LHCN-M2 (cell line): ENCODE results near the gene RAB26. TPM values are rescaled to one million over a fixed set of nuclear protein-coding genes. Genes with fewer than 3 reads are reported as not detected.
"Not testable (repeated sequence)": the region's sequence is repeated elsewhere in the genome, so short reads cannot be mapped to it uniquely, and the experiment has no call there.

Experiments used
- DNase-seq: peaks from one replicate; pipeline ENCODE4 v3.0.0-alpha.2; 2012; ENCODE audit warnings: low read depth
- polyA plus RNA-seq: library from polyadenylated mRNA; unstranded; fragments of >200 nt; gene quantifications from one replicate; pipeline ENCODE4 v1.2.1, GENCODE V29; 2012; ENCODE audit warnings: missing spikeins
- total RNA-seq: library from RNA; depleted of rRNA; stranded (reverse); fragments of >200 nt; gene quantifications from 2 replicates; pipeline ENCODE4 v1.2.3, GENCODE V29; 2014; rRNA removed

Gene RAB26
- total RNA-seq = 1.6 and 2.0 TPM in 2 replicates
- polyA plus RNA-seq = 2.2 TPM

- DNase-seq = peak; percentile 45
These were observed at the start of gene RAB26 for GRCh38 chr16:2147981-2148671. RAB26 (plus strand) TSS chr16:2148625; CDS start chr16:2148784, 159 bp downstream.

- DNase-seq = not testable (repeated sequence)
These were observed 46.8 kb upstream of the RAB26 start for GRCh38 chr16:2101581-2101980.

- DNase-seq = no peak
These were observed 46.0 kb upstream of the RAB26 start for GRCh38 chr16:2102471-2102870.

DNA sequence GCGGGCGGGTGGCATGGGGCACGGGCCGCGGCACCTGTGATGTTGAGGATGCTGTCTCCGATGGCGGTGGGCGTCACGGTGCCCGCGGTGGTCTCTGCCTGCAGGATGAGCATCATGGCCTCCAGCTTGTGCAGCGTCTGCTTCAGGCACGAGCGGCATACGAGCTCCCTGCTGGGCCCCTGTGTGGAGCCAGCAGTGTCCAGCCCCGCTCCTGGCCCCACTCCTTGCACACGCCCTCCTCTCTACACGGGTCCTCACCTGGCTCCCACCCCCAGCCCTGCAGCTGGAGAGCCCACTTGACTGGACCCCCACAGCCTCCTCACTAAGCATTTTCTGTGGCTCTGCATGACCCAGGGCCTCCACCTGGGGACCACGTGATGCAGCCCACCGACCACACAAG lies 44.0 kb upstream of the RAB26 start:
- DNase-seq = not testable (repeated sequence)

DNA sequence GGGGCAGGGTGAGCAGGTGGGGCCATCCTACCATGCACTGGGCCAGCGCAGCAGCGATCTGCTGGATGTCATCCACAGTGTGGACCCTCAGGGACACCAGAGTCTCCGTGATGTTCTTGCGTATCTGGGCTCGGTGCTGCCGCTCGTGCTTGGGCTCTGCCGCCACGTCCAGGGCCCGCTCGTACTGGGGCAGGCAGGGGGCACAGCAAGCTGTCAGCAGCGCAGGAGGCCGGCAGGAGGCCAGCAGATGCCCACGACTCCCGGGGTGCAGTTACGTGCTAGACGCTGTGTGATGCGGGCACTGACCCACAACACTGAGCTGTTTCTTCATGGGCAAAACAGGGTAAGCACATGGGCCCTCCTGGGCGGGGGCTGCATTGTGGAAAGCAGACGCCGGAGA lies 43.1 kb upstream of the RAB26 start:
- not testable (repeated sequence) for DNase-seq

DNA sequence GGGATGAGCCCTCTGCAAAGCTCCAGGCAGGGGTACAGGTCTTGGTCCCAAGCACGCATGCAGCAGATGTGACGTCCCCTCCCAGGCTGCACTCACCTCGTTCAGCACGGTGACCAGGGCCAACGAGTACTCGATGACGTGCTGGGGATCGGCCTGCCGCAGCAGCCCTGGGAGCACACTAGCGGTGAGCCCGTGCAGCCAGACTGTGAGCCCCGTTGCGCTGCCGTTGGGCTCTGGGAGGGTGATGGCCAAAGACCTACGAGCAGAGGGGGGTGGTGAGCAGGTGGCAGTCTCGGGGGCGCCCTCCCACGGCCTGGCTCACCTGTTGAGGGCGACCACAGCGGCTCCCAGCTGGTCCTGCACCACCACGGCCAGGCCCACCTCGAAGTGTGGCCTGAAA lies 42.7 kb upstream of the RAB26 start:
- not testable (repeated sequence) for DNase-seq

GRCh38 chr16:2106211-2106610 lies 42.2 kb upstream of the RAB26 start:
- not testable (repeated sequence) for DNase-seq

DNA sequence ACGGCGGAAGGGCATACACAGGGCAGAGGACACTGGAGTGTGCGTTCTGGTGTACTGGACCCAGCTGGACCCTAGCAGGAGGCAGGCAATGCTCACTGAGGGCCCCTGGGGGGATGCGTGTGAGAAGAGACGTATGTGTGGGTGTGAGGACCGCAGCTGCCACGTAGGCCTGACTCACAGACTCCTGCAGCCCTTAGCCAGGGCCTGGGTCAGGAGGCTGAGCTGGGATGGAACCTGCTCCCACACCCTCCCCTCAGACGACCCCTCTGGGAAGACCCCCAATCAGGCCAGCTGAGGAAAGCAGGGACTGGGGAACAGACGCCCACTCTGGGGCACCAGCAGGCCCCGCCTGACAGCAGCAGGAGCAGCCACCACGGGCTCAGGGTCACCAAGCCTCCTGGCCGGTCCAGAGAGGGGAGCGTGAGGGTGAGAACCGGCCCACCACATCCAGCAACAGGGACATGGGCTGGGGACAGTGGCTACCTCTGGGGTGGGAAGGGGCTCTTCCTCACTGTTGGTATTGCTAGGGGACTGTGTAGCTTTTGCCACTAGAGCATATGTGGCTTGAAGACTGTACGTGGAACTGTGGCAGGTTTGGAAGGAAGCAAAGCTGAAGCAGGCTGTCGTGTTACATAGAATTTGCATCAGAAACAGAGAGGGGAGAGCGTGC lies 41.2 kb upstream of the RAB26 start:
- DNase-seq = peak; percentile 93

DNA sequence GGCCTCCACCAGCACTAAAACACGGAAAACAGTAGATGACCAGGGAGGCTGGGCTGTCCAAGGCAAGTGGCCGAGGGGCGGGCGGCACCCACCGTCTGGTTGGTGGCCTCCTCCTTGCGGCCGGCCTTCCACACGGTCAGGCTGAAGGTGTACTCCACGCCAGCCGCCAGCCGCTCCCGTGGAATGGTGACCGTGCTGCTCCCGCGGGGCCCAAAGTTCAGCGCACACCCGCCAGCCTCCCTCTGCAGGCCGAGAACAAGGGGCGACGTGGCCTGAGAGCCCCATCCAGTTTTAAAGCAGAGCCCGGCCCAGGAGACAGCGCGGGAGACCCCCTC lies 40.7 kb upstream of the RAB26 start:
- not testable (repeated sequence) for DNase-seq

- not testable (repeated sequence) for DNase-seq
These were observed 39.8 kb upstream of the RAB26 start for GRCh38 chr16:2108446-2109270.

DNA sequence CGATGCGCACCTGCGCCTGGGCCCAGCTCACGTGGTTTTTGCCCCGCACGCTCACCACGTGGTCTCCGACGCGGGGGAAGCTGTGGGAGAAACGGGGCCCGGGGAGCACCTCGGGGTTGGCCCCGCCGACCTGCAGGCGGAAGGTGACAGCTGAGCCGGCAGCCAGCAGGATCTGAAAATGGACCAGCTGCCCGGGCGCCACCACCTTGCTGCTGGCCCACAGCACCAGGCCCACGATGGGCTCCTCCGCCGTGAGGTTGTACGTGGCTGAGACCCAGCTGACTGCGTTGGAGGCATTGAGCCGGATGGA lies 39.2 kb upstream of the RAB26 start:
- DNase-seq = not testable (repeated sequence)

DNA sequence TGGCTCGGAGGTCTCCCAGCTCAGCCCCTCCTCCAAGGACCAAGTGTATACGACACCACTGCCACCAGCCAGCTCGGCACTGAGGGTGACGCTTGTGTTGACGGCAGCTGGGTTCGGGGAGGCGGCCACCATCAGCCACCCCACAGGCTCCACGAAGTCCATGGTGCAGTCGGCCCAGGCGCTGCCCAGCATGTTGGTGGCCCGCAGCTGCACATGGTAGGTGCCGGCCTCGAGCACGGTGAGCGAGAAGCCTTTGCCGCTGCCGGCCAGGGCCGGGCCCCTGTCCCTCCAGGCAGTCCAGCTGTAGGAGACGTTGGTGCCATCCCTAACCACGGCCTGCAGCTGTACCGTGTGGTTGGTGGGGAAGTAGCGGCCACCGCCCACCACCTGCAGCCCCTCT lies 38.6 kb upstream of the RAB26 start:
- DNase-seq = not testable (repeated sequence)

- DNase-seq = not testable (repeated sequence)
These were observed 38.0 kb upstream of the RAB26 start for GRCh38 chr16:2110332-2111008.

DNA sequence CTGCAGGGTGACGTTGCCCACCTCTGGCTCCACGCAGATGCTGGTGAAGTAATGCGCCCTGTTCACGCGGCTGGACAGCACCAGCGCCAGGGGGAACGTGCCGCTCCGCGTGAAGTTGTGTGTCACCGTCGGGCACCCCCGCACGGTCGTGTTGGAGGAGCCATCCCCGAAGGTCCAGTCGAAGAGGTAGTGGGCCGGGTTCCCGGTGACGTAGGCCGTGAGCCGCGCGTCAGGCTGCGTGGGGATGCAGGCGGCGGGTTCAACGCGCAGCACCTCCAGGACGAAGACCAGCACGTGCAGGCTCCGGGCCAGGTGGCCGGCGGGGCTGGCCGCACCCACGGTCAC lies 37.4 kb upstream of the RAB26 start:
- DNase-seq = not testable (repeated sequence)

DNA sequence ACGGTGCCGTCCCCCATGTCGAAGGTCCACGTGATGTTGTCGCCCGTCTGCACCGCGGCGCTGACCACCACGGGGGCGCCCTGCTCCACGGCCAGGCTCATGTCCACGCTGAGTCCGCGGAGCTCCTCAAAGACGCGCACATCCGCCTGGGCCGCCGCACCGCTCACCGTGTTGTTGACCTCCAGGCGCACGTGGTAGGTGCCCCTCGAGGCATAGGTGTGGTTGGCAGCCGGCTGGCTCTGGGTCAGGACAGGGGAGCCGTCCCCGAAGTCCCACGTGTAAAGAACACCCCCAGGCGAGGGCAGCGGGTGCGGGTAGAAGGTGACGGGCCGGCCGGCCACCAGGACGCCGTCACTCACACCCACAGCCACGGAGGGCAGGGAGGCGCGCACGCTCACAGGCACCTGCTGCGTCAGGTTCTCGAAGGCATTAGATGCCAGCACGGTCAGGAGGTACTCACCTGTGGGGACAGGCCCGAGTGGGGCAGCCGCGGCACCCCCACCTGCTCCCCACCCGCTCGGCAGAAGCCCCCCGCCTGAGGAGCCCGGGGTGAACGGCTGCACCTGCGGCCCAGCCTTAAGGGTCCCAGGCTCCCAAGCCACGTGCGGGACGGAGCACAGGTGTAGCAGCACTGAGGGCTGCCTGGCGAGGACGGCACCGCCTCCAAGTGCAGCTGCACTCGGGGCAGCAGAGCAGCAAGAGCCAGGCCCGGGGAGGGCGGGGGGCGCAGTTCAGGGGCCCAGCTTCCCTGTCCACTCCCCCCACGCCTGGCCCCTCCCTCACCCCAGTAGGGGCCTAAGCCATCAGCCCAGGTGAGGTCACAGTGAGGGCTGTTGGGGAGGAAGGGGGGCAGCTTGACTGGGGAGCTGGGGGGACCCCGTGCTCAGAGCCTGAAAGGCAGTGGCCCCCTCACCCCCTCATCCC lies 36.8 kb upstream of the RAB26 start:
- DNase-seq = not testable (repeated sequence)

DNA sequence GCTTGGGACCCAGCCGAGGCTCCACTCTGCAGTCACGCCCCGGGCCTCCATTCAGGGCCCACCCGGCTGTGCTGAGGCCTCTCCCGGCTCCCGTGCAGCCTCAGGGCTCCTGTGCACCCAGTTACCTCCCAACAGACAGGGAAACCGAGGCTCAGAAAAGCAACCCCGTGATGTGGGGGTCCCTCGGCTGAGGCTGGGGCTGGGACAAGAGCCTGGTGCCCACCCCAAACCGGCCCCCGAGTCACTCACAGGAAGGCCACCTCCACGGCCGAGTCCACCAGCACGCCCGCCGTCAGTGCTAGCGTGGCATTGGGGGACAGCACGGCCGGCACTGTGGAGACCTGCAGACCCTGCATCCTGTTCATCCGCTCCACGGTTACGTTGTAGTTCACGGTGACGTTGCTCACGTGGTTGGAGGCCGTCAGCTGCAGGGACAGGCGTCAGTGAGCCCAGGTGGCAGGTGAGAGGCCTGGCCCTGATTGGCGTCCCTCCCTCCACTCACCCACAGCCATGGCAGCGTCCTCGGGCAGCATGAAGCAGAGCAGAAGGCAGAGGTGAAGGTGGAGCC lies 35.8 kb upstream of the RAB26 start:
- not testable (repeated sequence) for DNase-seq

DNA sequence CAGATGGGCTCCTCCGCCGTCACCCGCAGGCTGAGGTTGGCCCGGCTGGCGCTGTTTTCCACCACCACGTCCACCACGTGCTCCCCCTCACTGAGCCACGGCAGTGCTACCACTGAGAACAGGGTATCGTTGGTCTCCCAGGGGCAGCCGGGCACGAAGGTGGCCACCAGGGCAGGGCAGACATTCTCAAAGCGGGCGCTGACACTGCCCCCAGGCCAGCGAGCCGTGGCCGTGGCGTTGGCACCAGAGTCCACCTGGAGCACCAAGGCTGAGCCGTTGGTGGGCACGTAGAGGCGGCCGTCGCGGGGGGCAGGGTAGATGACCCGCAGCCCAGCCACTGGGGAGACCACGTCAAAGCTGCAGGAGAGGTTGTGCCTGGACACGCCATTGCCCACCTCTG lies 34.2 kb upstream of the RAB26 start:
- not testable (repeated sequence) for DNase-seq

- DNase-seq = not testable (repeated sequence)
These were observed 33.4 kb upstream of the RAB26 start for GRCh38 chr16:2114885-2115590.

- no peak for DNase-seq
These were observed 32.8 kb upstream of the RAB26 start for GRCh38 chr16:2115591-2115973.

GRCh38 chr16:2116428-2116827 lies 32.0 kb upstream of the RAB26 start:
- not testable (repeated sequence) for DNase-seq
